ENCODE results near the gene AK1. TPM values are rescaled to one million over a fixed set of nuclear protein-coding genes. Genes with fewer than 3 reads are reported as not detected.

The AK1 gene
- total RNA-seq, 1 experiment from 2014 or later = 34.4 TPM

DNA sequence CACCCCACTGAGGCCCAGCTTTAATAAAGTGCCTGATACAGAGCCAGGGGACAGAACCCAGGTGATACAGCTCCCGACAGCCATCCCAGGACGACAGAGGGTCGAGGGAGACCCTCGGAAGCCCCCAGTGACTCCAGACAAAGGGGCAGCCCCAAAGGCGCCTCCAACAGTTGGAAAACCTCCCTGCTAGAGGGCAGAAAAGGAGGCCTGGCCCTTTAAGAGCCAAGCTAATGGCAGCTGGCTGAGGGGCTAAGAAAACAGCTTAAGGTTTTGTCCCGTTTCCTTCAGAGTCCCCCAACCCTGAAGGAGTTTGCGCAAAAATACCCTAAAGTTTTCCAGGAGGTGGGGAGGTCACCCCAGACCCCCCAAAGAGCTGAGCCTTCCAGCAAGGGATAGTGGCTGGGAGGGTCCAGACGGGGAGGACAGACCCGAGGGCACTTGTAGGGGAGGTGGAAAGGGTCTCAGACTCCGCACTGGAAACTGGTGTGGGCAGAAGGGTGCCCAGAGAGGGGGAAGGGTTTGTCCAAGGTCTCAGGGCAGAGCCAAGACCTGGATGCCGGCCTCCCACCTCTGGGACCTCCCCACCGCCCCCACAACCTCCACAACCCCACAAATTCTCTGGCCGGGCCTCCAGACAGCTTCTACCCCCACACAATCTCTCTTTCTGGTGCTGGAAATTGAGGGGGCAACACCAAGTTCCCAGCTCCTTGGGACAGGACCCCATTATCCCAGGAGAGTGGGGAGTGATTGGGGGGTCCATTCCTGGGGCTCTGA lies 8.2 kb upstream of the AK1 start:
- H3K27ac Mint-ChIP-seq = no peak overlapping the region
- POLR2A ChIA-PET = interaction anchor here (0.6 to 1.3 kb wide), 3 partner anchors 12 to 274 kb away, joined by 3 to 4 read pairs (median 4); no protein-coding TSS in a partner anchor
- DNase-seq (ENCODE audit: low spot score) = no peak
- H3K36me3 Mint-ChIP-seq = peaks cover 30% of the 10 kb centered on the region
- H3K27me3 Mint-ChIP-seq (ENCODE audit: low read depth) = no peaks in the 10 kb centered on the region
- H3K4me3 Mint-ChIP-seq = no peak overlapping the region
- H3K9me3 Mint-ChIP-seq = no peaks in the 10 kb centered on the region
- ATAC-seq = no peak
- TF ChIP-seq ELF4 (CRISPR knock-in tag; IDR thresholded peaks at IDR 0.05; ENCODE audit: low read depth) (no peak), ESRRA (CRISPR knock-in tag; IDR thresholded peaks at IDR 0.05; ENCODE audit: borderline replicate concordance) (no peak), ZNF671 (CRISPR knock-in tag; IDR thresholded peaks at IDR 0.05) (no peak), PREB (CRISPR knock-in tag; IDR thresholded peaks at IDR 0.05; ENCODE audit: borderline replicate concordance) (no peak), NFATC4 (CRISPR knock-in tag; IDR thresholded peaks at IDR 0.05) (no peak), NFYB (CRISPR knock-in tag; conservative IDR thresholded peaks at IDR 0.05; ENCODE audit: low read depth) (no peak), CREB1 (CRISPR knock-in tag; IDR thresholded peaks at IDR 0.05) (no peak), IRF1 (CRISPR knock-in tag; IDR thresholded peaks at IDR 0.05) (no peak), PRDM15 (CRISPR knock-in tag; IDR thresholded peaks at IDR 0.05) (no peak), ZMAT4 (CRISPR knock-in tag; IDR thresholded peaks at IDR 0.05) (no peak), JAZF1 (CRISPR knock-in tag; IDR thresholded peaks at IDR 0.05) (no peak), CTCF (IDR thresholded peaks at IDR 0.05) (no peak), SMAD4 (CRISPR knock-in tag; IDR thresholded peaks at IDR 0.05) (no peak), FOXP1 (CRISPR knock-in tag; IDR thresholded peaks at IDR 0.05; ENCODE audit: borderline replicate concordance) (no peak), MXD4 (CRISPR knock-in tag; IDR thresholded peaks at IDR 0.05; ENCODE audit: borderline replicate concordance) (no peak)
- TF ChIP-seq, protein P1, sequence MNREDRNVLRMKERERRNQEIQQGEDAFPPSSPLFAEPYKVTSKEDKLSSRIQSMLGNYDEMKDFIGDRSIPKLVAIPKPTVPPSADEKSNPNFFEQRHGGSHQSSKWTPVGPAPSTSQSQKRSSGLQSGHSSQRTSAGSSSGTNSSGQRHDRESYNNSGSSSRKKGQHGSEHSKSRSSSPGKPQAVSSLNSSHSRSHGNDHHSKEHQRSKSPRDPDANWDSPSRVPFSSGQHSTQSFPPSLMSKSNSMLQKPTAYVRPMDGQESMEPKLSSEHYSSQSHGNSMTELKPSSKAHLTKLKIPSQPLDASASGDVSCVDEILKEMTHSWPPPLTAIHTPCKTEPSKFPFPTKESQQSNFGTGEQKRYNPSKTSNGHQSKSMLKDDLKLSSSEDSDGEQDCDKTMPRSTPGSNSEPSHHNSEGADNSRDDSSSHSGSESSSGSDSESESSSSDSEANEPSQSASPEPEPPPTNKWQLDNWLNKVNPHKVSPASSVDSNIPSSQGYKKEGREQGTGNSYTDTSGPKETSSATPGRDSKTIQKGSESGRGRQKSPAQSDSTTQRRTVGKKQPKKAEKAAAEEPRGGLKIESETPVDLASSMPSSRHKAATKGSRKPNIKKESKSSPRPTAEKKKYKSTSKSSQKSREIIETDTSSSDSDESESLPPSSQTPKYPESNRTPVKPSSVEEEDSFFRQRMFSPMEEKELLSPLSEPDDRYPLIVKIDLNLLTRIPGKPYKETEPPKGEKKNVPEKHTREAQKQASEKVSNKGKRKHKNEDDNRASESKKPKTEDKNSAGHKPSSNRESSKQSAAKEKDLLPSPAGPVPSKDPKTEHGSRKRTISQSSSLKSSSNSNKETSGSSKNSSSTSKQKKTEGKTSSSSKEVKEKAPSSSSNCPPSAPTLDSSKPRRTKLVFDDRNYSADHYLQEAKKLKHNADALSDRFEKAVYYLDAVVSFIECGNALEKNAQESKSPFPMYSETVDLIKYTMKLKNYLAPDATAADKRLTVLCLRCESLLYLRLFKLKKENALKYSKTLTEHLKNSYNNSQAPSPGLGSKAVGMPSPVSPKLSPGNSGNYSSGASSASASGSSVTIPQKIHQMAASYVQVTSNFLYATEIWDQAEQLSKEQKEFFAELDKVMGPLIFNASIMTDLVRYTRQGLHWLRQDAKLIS (CRISPR knock-in tag; IDR thresholded peaks at IDR 0.05; ENCODE audit: borderline replicate concordance) = no peak
- TF ChIP-seq, protein P2, sequence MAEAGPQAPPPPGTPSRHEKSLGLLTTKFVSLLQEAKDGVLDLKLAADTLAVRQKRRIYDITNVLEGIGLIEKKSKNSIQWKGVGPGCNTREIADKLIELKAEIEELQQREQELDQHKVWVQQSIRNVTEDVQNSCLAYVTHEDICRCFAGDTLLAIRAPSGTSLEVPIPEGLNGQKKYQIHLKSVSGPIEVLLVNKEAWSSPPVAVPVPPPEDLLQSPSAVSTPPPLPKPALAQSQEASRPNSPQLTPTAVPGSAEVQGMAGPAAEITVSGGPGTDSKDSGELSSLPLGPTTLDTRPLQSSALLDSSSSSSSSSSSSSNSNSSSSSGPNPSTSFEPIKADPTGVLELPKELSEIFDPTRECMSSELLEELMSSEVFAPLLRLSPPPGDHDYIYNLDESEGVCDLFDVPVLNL (CRISPR knock-in tag; IDR thresholded peaks at IDR 0.05; ENCODE audit: borderline replicate concordance, low read depth) = no peak
- peaks cover 16% of the 10 kb centered on the region for H3K4me1 Mint-ChIP-seq
- CTCF ChIA-PET = interaction anchor here (1.0 to 2.2 kb wide), 7 partner anchors 16 to 382 kb away, joined by 3 to 12 read pairs (median 4); partner anchors contain the start of genes ST6GALNAC4 and TOR2A
